Breast epithelium (tissue), 3 donors: ENCODE measurements around the gene BSDC1.

Experiments
- CTCF ChIP-seq, 3 donors: fragments of 450-650 bp; IDR thresholded peaks; one replicate each; pipeline ENCODE4 v1.5.1; 2016 to 2017; ENCODE audit warnings: antibody characterized with exemption in 3 of 3, mild to moderate bottlenecking in 3 of 3, moderate library complexity in 3 of 3
- POLR2A ChIP-seq: fragments of 450-650 bp; IDR thresholded peaks from one replicate; pipeline ENCODE4 v1.6.1; 2016; ENCODE audit warnings: antibody characterized with exemption, mild to moderate bottlenecking, moderate library complexity
- POLR2AphosphoS5 ChIP-seq, 3 donors: sonication (generic); formaldehyde crosslinking; IDR thresholded peaks; one replicate each; pipeline ENCODE4 v1.6.1; 2017; ENCODE audit warnings: antibody characterized with exemption in 3 of 3

- TF ChIP-seq CTCF (IDR thresholded peaks at IDR 0.05) (no peak), POLR2A (no peak), POLR2AphosphoS5 (IDR thresholded peaks at IDR 0.05) (no peak)
Measured at GRCh38 chr1:32327204-32327603, 67.0 kb downstream of the BSDC1 start.
